Renal cortex interstitium (tissue), 11 donors: ENCODE results near the gene KANK2. TPM values are rescaled to one million over a fixed set of nuclear protein-coding genes. Genes with fewer than 3 reads are reported as not detected.
"Not testable (repeated sequence)": the region's sequence is repeated elsewhere in the genome, so short reads cannot be mapped to it uniquely, and the experiment has no call there.

Experiments
- DNase-seq, 11 donors: peaks; one replicate each; pipeline ENCODE4 v3.0.0-alpha.2; 2013; ENCODE audit warnings: low read depth in 9 of 11, low spot score in 4 of 11; ENCODE audit errors: extremely low read depth in 1 of 11
- polyA plus RNA-seq, 3 donors: library from polyadenylated mRNA; unstranded; fragments of 120-200 nt; gene quantifications; one replicate each; pipeline ENCODE4 v1.2.1, GENCODE V29; 2013; ENCODE audit not compliant: insufficient read length in 3 of 3

Gene KANK2
- polyA plus RNA-seq, 3 donors: 115 to 130 (median 116) TPM

GRCh38 chr19:11180975-11181374 is 16.4 kb downstream of the KANK2 start:
- not testable (repeated sequence) for DNase-seq

GRCh38 chr19:11180346-11180745 is 17.0 kb downstream of the KANK2 start:
- no peak for DNase-seq

GRCh38 chr19:11179716-11180297 is 17.5 kb downstream of the KANK2 start:
- no peak for DNase-seq

GRCh38 chr19:11179145-11179465 is 18.2 kb downstream of the KANK2 start:
- not testable (repeated sequence) for DNase-seq

- no peak for DNase-seq
These were observed 19.8 kb downstream of the KANK2 start for GRCh38 chr19:11177592-11177991.

GRCh38 chr19:11176466-11177193 is 20.7 kb downstream of the KANK2 start:
- no peak for DNase-seq

GRCh38 chr19:11175920-11176319 is 21.4 kb downstream of the KANK2 start:
- no peak for DNase-seq

GRCh38 chr19:11174336-11174735 is 23.0 kb downstream of the KANK2 start:
- no peak for DNase-seq

GRCh38 chr19:11173516-11174155 is 23.7 kb downstream of the KANK2 start:
- DNase-seq: no peak

- no peak for DNase-seq
These were observed 24.8 kb downstream of the KANK2 start for GRCh38 chr19:11172576-11172975.

- DNase-seq: no peak
These were observed 26.2 kb downstream of the KANK2 start for GRCh38 chr19:11171144-11171543.

GRCh38 chr19:11169896-11170678 is 27.3 kb downstream of the KANK2 start:
- no peak for DNase-seq

- no peak for DNase-seq
These were observed 28.8 kb downstream of the KANK2 start for GRCh38 chr19:11168568-11168967.

- DNase-seq: no peak
These were observed 30.8 kb downstream of the KANK2 start for GRCh38 chr19:11166281-11167142.

GRCh38 chr19:11165486-11166030 is 31.8 kb downstream of the KANK2 start:
- DNase-seq: no peak

GRCh38 chr19:11164879-11165406 is 32.4 kb downstream of the KANK2 start:
- peak in 2 of 11 donors; percentile 59 to 73 for DNase-seq

GRCh38 chr19:11164296-11164695 is 33.0 kb downstream of the KANK2 start:
- DNase-seq: no peak

- DNase-seq: not testable (repeated sequence)
These were observed 36.9 kb downstream of the KANK2 start for GRCh38 chr19:11160440-11160768.
